HFF-Myc (cell line): ENCODE measurements around the gene OSER1.
"Not testable (repeated sequence)": the region's sequence is repeated elsewhere in the genome, so short reads cannot be mapped to it uniquely, and the experiment has no call there.

Experiments
- DNase-seq: peaks from one replicate; pipeline ENCODE4 v3.0.0-alpha.2; 2011; ENCODE audit warnings: low read depth; ENCODE audit errors: extremely low read depth
- H3K4me3 ChIP-seq: replicated peaks from 2 replicates; pipeline ENCODE4 v1.5.1; 2011; ENCODE audit warnings: low read depth, mild to moderate bottlenecking, control low read depth, low read length
- TF ChIP-seq, protein P1 (sequence below): IDR thresholded peaks from 2 replicates; pipeline ENCODE4 v1.5.1; 2012; ENCODE audit warnings: mild to moderate bottlenecking, low read depth, low read length, control low read depth; ENCODE audit errors: missing control alignments

Gene OSER1

DNA sequence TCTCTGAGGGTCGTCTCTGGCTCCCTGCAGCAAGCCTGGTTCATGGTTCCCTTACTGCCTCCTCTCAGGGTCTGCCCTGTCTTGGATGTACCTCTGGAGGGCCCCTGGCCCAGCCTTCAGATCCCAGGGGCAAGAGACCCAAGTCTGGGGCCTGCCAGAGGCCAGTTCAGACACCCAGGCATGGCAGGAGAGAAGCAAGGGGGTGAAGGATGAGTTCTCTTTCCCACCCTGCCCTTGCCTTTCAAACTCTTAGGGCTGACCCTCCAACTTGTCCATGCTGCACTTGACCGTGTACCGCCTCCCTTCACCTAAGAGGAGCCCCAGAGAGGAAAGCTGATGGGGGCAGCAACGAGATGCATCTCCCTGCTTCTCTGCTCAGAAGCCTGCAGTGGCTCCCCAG, 40.7 kb upstream of the OSER1 start:
- no peak overlapping the region for H3K4me3 ChIP-seq
- DNase-seq: no peak
- TF ChIP-seq, protein P1, sequence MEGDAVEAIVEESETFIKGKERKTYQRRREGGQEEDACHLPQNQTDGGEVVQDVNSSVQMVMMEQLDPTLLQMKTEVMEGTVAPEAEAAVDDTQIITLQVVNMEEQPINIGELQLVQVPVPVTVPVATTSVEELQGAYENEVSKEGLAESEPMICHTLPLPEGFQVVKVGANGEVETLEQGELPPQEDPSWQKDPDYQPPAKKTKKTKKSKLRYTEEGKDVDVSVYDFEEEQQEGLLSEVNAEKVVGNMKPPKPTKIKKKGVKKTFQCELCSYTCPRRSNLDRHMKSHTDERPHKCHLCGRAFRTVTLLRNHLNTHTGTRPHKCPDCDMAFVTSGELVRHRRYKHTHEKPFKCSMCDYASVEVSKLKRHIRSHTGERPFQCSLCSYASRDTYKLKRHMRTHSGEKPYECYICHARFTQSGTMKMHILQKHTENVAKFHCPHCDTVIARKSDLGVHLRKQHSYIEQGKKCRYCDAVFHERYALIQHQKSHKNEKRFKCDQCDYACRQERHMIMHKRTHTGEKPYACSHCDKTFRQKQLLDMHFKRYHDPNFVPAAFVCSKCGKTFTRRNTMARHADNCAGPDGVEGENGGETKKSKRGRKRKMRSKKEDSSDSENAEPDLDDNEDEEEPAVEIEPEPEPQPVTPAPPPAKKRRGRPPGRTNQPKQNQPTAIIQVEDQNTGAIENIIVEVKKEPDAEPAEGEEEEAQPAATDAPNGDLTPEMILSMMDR: no peak

DNA sequence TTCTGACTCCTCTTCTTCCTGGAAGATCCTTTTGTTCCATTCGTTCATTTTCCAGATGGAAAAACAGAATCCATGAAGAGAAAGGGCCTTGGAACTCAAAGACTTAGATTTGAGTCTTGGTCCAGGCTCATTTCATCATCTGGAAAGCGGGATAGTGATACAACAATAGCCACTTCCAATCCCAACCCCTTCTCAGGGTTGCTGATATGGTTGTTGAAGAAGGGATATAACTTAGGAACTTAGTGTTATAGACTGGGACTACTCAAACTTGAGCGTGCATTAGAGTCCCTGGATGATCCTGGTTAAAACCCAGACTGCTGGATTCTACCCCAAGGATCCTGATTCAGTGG, 37.8 kb upstream of the OSER1 start:
- TF ChIP-seq, protein P1: no peak
- no peak for DNase-seq
- H3K4me3 ChIP-seq: no peak overlapping the region

DNA sequence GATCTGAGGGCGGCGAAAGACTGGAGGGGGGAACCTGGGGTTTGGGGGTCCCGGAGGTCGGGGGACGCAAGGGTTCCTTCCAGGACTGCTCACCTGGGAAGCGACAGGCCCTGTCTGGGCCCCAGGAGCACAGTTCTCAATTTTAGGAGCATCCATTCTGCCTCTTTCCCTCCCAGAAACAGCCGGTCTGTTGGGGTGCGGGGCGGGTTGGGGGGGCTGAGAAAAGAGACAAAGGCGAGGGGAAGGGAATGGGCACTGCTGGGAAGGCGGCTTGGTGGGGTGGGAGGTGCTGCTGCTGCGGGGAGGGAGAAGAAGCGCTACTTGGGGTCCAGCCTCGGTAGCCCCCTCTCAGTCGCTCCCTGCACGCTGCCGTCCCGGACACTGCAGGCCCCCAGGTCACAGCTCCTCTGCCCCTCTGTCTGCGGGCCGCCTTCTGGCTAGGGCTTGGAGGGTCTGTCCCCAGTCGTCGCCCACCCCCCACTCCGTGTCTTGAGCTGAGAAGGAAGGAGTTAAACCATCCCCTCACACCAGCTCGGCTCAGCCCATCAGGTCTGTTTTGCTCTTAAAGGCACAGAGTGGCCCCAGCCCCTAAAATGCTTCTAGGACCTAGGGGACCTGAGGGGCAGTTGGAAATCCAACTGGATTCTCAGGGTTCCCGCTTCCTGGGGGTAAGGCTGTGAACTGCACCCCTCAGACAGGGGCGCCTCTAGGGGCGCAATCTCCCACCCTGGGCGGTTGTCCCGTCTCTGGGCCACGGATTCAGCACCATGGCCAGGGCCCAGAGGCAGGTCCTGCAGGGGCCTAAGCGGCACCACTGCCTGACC, 37.2 kb upstream of the OSER1 start:
- no peak overlapping the region for H3K4me3 ChIP-seq
- peak; percentile 9 for DNase-seq
- TF ChIP-seq, protein P1: peak; percentile 68

DNA sequence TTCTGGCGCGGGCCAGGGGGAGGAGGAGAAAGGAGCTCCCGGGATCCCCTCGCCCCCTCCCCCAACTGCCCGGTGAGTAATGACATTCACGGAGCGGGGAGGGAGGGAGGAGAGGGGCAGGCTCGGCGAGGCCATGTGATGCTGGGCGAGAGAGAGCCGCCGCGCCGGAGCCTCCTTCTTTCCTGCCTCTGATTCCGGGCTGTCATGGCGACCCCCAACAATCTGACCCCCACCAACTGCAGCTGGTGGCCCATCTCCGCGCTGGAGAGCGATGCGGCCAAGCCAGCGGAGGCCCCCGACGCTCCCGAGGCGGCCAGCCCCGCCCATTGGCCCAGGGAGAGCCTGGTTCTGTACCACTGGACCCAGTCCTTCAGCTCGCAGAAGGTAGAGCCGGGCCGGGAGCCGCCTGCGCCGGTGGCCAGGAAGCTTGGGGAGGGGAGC, 36.6 kb upstream of the OSER1 start, which contains the start of gene GDAP1L1:
Gene GDAP1L1, plus strand, starts transcription at position 178 of the 441 bp plus-strand sequence. Its CDS starts 27 bp downstream, at position 205.
- DNase-seq: no peak
- TF ChIP-seq, protein P1: no peak
- no peak within 1 kb of the TSS for H3K4me3 ChIP-seq

DNA sequence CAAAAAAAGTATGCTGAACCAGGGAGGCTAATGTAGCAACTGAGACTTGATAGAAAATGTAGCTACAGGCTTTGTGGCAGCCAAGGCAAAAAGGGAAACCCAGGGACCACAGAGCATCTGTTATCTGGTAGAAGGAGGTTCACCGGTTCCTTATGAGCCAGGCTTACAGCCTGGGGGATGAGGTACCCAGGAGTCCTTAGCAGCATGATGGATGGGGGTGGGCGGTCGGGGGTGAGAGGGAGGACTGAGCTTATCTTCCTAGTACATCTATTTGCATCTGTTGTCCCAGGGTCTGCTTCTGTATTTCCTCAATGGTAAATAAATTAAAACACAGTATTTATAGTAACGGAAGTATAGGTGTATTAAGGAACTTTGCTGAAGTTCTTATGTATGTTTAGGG, 35.4 kb upstream of the OSER1 start:
- no peak for DNase-seq
- no peak overlapping the region for H3K4me3 ChIP-seq
- TF ChIP-seq, protein P1: no peak

- TF ChIP-seq, protein P1: no peak
- no peak overlapping the region for H3K4me3 ChIP-seq
Measured at GRCh38 chr20:44241796-44242195, 31.2 kb upstream of the OSER1 start.

GRCh38 chr20:44236840-44237239, 26.3 kb upstream of the OSER1 start:
- H3K4me3 ChIP-seq, DNase-seq: not testable (repeated sequence)

More at GRCh38 chr20:44241796-44242195, 31.2 kb upstream of the OSER1 start:
- no peak for DNase-seq
